Kidney (tissue), 14 donors: ENCODE results near the gene OAF. TPM values are rescaled to one million over a fixed set of nuclear protein-coding genes. Genes with fewer than 3 reads are reported as not detected.

Experiments used
- DNase-seq, 5 donors: peaks; one replicate each; pipeline ENCODE4 v3.0.0-alpha.2; 2013 to 2020
- FAIRE-seq: peaks from 2 replicates; lab custom pipeline; 2012; peaks lifted over from hg19 to GRCh38; lab: Jason Lieb, UNC
- H3K27ac ChIP-seq, 2 donors: one replicate each; pipeline ENCODE4 v1.7.0; 2013; ENCODE audit warnings: low read depth in 2 of 2, low read length in 2 of 2, inconsistent platforms in 1 of 2
- H3K27me3 ChIP-seq: one replicate; pipeline ENCODE4 v1.7.1; 2013; ENCODE audit warnings: low read length, inconsistent platforms; ENCODE audit not compliant: control insufficient read depth, insufficient read depth
- H3K36me3 ChIP-seq, 3 donors: one replicate each; pipeline versions ENCODE4 v1.7.0 to v1.7.1; 2013; ENCODE audit warnings: low read length in 3 of 3, control low read depth in 1 of 3, inconsistent platforms in 1 of 3; ENCODE audit not compliant: insufficient read depth in 3 of 3, control insufficient read depth in 2 of 3
- H3K4me1 ChIP-seq, 3 donors: one replicate each; pipeline versions ENCODE4 v1.7.0 to v1.7.1; 2013; ENCODE audit warnings: low read length in 3 of 3, inconsistent platforms in 1 of 3, low read depth in 1 of 3; ENCODE audit not compliant: control insufficient read depth in 2 of 3, insufficient read depth in 2 of 3
- H3K4me3 ChIP-seq, 3 donors: one replicate each; pipeline versions ENCODE4 v1.7.0 to v1.8.1; 2013; ENCODE audit warnings: low read length in 3 of 3, control low read depth in 1 of 3, inconsistent platforms in 1 of 3
- H3K9ac ChIP-seq, 3 donors: one replicate each; pipeline versions ENCODE4 v1.7.0 to v1.7.1; 2013; ENCODE audit warnings: low read length in 3 of 3, control low read depth in 1 of 3, inconsistent platforms in 1 of 3
- H3K9me3 ChIP-seq, 3 donors: one replicate each; pipeline versions ENCODE4 v1.7.0 to v1.7.1; 2013; ENCODE audit warnings: low read length in 3 of 3, control low read depth in 1 of 3, inconsistent platforms in 1 of 3; ENCODE audit not compliant: control insufficient read depth in 2 of 3, insufficient read depth in 1 of 3
- CTCF ChIP-seq: IDR thresholded peaks from 3 replicates; pipeline ENCODE4 v1.5.1; 2012; ENCODE audit warnings: mild to moderate bottlenecking, moderate library complexity, borderline replicate concordance; ENCODE audit not compliant: insufficient read depth; ENCODE audit errors: extremely low read depth
- intact Hi-C: fragments of 100-400 bp; cut with DNase I; formaldehyde crosslinking; loops from one replicate; pipeline ENCODE4 v1.11.1; 2022
- polyA plus RNA-seq: library from polyadenylated mRNA; stranded (reverse); fragments of 350-450 nt; fragmentation: Illumina TruSeq; extraction: RNeasy Lipid Tissue Mini Kit (QIAGEN cat#74804); gene quantifications from one replicate; pipeline ENCODE4 v1.2.3, GENCODE V29; 2014; ENCODE audit warnings: low read depth, low replicate concordance; ENCODE audit not compliant: insufficient read depth
- total RNA-seq: library from RNA; stranded (reverse); fragmentation: NEBNext Ultra II Directional; extraction: Animal tissue kit (Norgen Biotek cat#: 25700); gene quantifications from one replicate; pipeline ENCODE4 v1.2.1, GENCODE V29; 2021
- donor health status: control.
- donor health status: control.
- donor health status: control.
- donor health status: control.
- donor health status: control.
- donor health status: DM: yes; HTN: yes; CAD: no.
- donor health status: Normal renal cell carcinoma (clear cell type).

The OAF gene
- total and polyA plus RNA-seq, 2 donors from 2014 or later = 48.2 to 78.1 TPM

DNA sequence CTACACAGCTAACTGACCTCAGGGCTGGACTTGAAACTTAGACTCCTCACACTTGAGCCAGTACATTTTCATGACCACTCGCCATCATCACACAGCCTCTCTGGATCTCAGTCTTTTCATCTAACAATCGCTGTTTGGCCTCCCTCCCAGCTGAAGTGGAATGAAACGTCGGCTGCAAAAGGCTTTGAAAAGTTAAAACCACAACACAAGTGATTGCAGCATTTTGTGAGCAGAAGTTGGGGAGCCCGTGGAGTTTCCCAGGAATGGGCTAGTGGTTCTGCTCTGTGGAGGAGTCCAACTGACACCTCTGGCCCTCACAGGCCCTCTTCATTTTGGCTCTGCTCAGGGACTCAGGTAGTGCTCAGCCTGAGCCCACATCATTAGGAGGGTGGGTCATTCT lies 37.0 kb upstream of the OAF start:
- no peak overlapping the region for H3K27ac ChIP-seq
- no peaks in the 10 kb centered on the region for H3K9me3 ChIP-seq
- intact Hi-C loops = loop anchor here (5.0 kb wide), 1 partner anchor 53 kb away; no protein-coding TSS in a partner anchor
- H3K4me3 ChIP-seq = no peak overlapping the region
- DNase-seq = peak in 1 of 5 donors; percentile 59
- FAIRE-seq = no peak
- H3K4me1 ChIP-seq = peaks cover 0 to 10% (median 0%) of the 10 kb centered on the region in 3 donors
- H3K27me3 ChIP-seq = no peaks in the 10 kb centered on the region
- no peak overlapping the region for H3K9ac ChIP-seq
- H3K36me3 ChIP-seq = no peaks in the 10 kb centered on the region
- TF ChIP-seq CTCF = no peak

- TF ChIP-seq CTCF = no peak
- Histone ChIP-seq H3K36me3 (no peaks in the 10 kb centered on the region), H3K27me3 (no peaks in the 10 kb centered on the region), H3K4me1 (peaks cover 0 to 4% (median 0%) of the 10 kb centered on the region in 3 donors), H3K4me3 (no peak overlapping the region), H3K9ac (no peak overlapping the region), H3K27ac (no peak overlapping the region), H3K9me3 (no peaks in the 10 kb centered on the region)
- no peak for FAIRE-seq
- no peak for DNase-seq
- intact Hi-C loops = loop anchor here (5.0 kb wide), 1 partner anchor 52 kb away; no protein-coding TSS in a partner anchor
Observed at GRCh38 chr11:120174866-120175265, 36.0 kb upstream of the OAF start.

DNA sequence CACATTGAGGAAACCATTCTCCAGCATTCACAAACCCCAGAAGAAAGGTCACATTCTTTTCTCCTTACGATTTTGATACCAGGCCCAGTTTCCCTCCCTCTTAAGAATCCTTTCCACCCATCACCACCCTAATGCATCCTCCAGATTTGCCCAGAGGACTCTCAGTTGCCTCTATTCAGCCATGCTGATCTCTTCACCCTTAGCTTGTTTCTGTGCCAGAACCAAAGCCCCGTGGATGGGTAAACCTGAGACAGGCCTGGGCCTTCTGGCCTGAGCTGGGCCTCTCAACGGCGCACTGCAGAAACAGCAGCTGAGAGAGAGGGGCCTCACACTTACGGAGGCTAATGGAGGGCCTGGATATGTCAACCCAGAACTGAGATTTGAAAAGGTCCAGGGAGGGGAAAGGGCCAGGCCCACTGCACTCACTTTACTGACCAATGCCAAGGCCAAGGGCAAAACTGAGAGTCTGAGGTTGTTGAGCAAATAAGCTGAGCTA lies 32.2 kb upstream of the OAF start:
- no peak for FAIRE-seq
- no peaks in the 10 kb centered on the region for H3K36me3 ChIP-seq
- H3K27ac ChIP-seq = no peak overlapping the region
- H3K9me3 ChIP-seq = no peaks in the 10 kb centered on the region
- DNase-seq = peak in 1 of 5 donors; percentile 40
- H3K4me1 ChIP-seq = peaks cover 0 to 19% (median 18%) of the 10 kb centered on the region in 3 donors
- no peak for TF ChIP-seq CTCF
- intact Hi-C loops = no loop called here
- no peaks in the 10 kb centered on the region for H3K27me3 ChIP-seq
- no peak overlapping the region for H3K4me3 ChIP-seq
- no peak overlapping the region for H3K9ac ChIP-seq
